Epithelial cell of proximal tubule (primary cell): ENCODE data around the gene HAAO. TPM values are rescaled to one million over a fixed set of nuclear protein-coding genes. Genes with fewer than 3 reads are reported as not detected.

Experiments used
- DNase-seq: peaks from one replicate; pipeline ENCODE4 v3.0.0-alpha.2; 2011; ENCODE audit warnings: low read depth
- H3K4me3 ChIP-seq: 2 replicates; pipeline ENCODE4 v1.5.1; 2011; ENCODE audit warnings: low read depth, mild to moderate bottlenecking, low read length
- total RNA-seq: library from RNA; depleted of rRNA; stranded (reverse); fragments of >200 nt; gene quantifications from 2 replicates; pipeline ENCODE4 v1.2.3, GENCODE V29; 2015
- TF ChIP-seq, protein P1 (sequence below): conservative IDR thresholded peaks from 2 replicates; pipeline ENCODE4 v1.5.1; 2012; ENCODE audit warnings: low read depth, mild to moderate bottlenecking, low read length

Gene HAAO
- total RNA-seq, 1 donor from 2014 or later = 6.1 TPM

DNA sequence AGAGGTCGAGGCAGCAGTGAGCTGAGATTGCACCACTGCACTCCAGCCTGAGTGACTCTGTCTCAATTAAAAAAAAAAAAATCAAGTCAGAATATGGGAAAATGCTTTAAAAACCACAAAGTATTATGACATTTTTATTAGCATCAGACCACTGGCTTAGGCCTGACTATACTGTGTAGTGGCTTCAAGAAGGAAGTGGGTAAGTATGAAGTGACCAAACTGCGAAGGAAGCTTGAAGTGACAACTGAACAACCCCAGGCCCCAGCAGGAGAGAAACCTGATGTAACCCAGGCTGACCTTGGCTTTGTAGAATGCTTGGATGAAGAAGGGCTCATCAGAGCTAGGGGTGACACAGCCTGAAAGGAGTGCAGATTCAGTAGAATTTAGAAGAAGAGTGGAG lies 21.4 kb upstream of the HAAO start:
- DNase-seq = no peak
- TF ChIP-seq, protein P1, sequence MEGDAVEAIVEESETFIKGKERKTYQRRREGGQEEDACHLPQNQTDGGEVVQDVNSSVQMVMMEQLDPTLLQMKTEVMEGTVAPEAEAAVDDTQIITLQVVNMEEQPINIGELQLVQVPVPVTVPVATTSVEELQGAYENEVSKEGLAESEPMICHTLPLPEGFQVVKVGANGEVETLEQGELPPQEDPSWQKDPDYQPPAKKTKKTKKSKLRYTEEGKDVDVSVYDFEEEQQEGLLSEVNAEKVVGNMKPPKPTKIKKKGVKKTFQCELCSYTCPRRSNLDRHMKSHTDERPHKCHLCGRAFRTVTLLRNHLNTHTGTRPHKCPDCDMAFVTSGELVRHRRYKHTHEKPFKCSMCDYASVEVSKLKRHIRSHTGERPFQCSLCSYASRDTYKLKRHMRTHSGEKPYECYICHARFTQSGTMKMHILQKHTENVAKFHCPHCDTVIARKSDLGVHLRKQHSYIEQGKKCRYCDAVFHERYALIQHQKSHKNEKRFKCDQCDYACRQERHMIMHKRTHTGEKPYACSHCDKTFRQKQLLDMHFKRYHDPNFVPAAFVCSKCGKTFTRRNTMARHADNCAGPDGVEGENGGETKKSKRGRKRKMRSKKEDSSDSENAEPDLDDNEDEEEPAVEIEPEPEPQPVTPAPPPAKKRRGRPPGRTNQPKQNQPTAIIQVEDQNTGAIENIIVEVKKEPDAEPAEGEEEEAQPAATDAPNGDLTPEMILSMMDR = no peak
- H3K4me3 ChIP-seq = no peak overlapping the region

DNA sequence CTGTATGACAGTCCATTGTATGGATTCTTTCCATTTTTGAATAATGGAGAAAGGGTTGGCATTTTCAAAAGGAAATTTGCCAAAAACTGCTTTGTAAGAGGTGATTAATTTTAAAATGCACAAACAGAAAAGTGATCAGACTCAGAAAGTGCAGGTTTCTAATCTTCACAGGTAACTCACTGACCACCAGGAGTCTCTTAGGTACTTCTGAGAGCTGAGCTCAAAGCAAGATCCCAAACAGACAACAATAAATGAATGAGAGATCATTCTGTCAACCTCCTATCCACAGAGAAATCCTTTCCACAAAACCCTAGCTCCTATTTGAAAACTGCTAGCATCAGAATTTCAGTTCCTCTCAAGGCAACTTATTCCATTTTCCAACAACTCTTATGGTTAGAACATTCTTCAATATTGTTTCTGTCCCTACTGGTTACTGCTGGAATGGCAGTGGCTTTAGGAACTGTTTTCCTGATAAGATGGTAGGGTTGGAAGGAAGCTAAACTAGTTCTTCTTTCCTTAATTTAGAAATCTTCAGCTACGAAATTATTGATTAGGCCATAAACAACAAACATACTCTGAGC lies 20.6 kb upstream of the HAAO start:
- H3K4me3 ChIP-seq = no peak overlapping the region
- no peak for DNase-seq
- TF ChIP-seq, protein P1 = peak; percentile 66

DNA sequence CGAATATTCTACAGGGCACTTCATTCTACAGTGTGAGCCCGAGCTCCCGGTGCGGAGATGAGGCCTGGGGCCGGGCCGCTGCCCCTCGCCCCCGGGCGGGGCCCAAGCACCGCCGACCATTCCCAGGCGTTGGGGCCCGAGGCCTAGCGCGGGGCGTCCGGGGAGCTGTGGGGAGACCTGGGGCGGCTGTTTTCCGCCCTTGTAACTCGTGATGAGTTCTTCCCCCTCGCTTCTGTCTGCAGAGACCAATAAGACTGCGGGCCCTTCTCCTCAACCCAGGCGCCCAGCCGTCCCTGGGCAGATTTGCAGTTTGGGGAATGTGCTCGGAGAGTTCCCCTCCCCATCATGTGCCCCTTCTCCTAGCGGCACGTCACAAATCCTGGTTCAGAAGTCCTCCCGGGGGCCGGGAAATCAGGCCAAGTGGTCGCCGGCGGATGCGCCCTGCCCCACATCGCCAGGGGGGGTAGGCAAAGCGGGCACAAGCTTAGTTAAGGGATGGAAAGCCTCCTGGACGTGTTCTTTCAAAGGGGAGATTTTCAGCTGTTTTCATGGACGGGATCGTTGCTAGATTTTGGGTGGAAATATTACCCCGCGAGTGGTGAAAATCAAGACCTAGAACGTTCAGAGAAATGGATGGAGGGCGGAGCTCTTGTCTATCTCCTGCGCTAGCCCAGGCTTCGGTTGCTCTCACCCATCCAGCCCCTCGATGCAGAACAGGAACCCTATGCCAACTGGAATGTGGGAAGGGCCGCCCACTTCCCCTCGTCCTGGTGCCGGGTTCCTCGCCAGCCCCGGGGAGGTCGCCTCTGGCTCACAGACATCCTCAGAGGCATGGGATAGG lies 18.8 kb upstream of the HAAO start:
- peak overlapping the region; percentile 60 for H3K4me3 ChIP-seq
- DNase-seq = no peak
- TF ChIP-seq, protein P1 = no peak

DNA sequence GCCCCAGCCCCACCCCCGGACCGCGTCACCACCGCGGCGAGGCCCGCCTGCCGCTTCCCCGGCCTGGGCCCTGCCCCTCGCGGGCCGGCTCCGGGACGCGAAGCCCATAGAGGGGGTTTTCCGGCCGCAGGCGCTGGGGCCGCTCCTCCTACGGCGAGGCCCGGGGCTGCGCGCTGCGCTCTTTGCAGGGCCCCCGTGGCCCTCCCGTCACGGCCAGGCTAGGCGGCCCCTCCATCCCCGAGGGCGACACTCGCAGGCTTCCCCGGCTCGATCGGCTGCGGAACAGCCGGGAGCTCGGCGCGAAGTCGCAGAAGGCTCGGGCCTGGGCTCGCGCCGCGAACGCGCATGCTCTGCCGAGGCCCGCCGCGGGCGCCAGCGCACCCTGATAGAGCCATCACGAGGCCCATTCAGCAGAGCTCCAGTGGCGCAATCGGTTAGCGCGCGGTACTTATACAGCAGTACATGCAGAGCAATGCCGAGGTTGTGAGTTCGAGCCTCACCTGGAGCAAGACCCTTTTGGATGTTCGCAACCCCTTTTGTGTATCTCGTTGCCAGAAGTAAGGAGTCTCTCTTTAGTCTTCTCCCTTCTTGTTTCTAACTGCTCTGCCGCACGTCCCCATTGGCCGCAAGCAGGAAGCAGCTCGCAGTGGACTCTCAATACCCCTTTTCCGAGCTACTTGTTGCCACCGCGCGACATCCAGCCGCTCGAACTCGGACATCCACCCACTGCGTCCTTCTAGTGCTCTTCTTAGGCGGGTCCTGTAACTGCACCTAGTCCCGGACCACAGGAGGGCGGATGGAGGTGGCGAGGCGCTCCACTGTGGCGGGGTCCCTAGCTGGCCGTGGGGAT lies 18.0 kb upstream of the HAAO start:
- peak; percentile 71 for DNase-seq
- peak overlapping the region; percentile 60 for H3K4me3 ChIP-seq
- TF ChIP-seq, protein P1 = no peak

DNA sequence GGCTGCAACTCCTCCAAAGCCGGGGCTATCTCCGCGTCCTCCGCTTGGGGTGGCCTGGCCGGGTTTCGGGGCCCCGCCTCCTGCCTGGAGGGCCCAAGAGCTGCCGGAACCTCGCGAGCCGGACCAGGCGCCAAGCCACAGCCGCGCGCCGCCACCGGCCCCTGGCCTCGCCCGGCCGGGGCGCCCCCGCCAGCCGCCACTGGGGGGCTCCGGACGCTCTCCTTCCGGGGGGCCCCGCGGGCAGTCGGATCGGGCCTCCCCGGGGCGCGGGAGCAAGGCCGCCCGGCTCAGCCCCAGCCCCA lies 17.4 kb upstream of the HAAO start:
- H3K4me3 ChIP-seq = peak overlapping the region; percentile 60
- TF ChIP-seq, protein P1 = peak; percentile 4
- DNase-seq = no peak

DNA sequence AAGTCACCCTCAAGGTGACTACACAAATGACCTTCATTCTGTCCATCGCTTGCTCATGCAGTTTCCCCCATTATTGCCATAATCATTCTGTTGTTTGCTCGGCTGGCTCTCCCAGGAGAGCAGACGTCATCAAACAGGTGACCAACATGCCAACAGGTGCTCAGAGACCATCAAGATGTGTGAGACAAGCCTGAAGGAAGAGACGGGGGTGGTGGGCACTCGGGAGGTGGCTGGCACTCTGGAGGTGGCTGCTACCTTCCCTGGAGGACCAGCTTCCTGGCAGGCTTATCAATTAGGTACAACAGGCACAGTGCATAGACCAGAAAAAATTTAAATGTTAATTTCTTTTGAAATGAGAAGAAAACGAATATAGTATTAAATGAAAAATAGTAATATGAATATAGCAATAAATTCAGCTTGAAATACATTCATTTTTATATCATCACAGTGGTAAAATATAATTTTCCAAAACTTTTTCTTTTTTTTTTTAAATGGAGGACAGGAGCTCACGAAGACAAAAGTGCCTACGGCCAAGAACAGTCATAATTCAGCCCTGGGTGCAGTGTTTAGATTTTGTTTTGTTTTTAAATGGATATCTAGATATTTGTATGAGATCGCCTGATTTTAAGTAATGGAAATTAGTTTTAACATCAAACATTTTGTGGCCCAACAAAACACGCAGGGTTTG lies 16.9 kb upstream of the HAAO start:
- DNase-seq = no peak
- H3K4me3 ChIP-seq = peak overlapping the region; percentile 60
- TF ChIP-seq, protein P1 = no peak
